ENCODE results near the gene ASB2. TPM values are rescaled to one million over a fixed set of nuclear protein-coding genes. Genes with fewer than 3 reads are reported as not detected.

The ASB2 gene
- total RNA-seq, 2 donors from 2014 or later: 10.3 to 17.4 TPM

DNA sequence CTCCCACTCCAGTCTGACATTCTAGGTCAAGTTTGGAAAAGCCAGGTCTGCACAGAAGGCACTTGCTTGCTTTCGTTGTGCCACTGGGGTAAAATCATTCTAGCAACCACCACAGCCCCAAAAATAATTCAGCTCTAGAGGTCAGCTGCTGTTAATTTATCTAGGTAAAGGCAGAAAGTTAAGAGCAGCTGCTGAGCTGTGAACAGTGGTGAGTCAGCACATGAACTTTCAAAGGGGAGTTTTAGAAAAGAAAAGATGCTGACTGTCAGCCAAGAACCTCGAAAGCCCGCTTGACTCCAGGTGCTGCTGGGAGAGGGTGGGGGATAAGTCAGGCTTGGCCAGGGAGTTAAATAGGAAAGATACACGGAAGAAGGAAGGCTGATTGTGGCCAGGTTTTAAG lies 33.4 kb upstream of the ASB2 start:
- intact Hi-C loops (cut with DNase I): loop anchor here (10.0 kb wide), 1 partner anchor 225 kb away; the partner anchor contains the start of gene PRIMA1
- H3K4me3 ChIP-seq: no peak overlapping the region
- no peaks in the 10 kb centered on the region for H3K27me3 ChIP-seq (replicated peaks; ENCODE audit: insufficient read depth)
- H3K27ac ChIP-seq: no peak overlapping the region
- no peaks in the 10 kb centered on the region for H3K9me3 ChIP-seq
- no peaks in the 10 kb centered on the region for H3K4me1 ChIP-seq (replicated peaks)
- no peaks in the 10 kb centered on the region for H3K36me3 ChIP-seq
- 14% methylated on average over 4 of the region's 4 CpGs for WGBS
- TF ChIP-seq POLR2A (IDR thresholded peaks at IDR 0.05) (no peak), CTCF (IDR thresholded peaks at IDR 0.05) (no peak), POLR2AphosphoS5 (IDR thresholded peaks at IDR 0.05) (no peak)
- DNase-seq (ENCODE audit: low spot score): no peak

- intact Hi-C loops (cut with DNase I): loop anchor here (10.0 kb wide), 1 partner anchor 223 kb away; the partner anchor contains the start of gene PRIMA1
- TF ChIP-seq CTCF (IDR thresholded peaks at IDR 0.05) (no peak), POLR2A (IDR thresholded peaks at IDR 0.05) (no peak), POLR2AphosphoS5 (IDR thresholded peaks at IDR 0.05) (no peak)
- H3K9me3 ChIP-seq: no peaks in the 10 kb centered on the region
- H3K27me3 ChIP-seq (replicated peaks; ENCODE audit: insufficient read depth): no peaks in the 10 kb centered on the region
- no peak overlapping the region for H3K4me3 ChIP-seq
- H3K4me1 ChIP-seq (replicated peaks): no peaks in the 10 kb centered on the region
- H3K36me3 ChIP-seq: no peaks in the 10 kb centered on the region
- no peak for DNase-seq (ENCODE audit: low spot score)
- 83% methylated on average over 3 of the region's 3 CpGs for WGBS
- H3K27ac ChIP-seq: no peak overlapping the region
Observed at GRCh38 chr14:94008234-94008633, 31.9 kb upstream of the ASB2 start.

DNA sequence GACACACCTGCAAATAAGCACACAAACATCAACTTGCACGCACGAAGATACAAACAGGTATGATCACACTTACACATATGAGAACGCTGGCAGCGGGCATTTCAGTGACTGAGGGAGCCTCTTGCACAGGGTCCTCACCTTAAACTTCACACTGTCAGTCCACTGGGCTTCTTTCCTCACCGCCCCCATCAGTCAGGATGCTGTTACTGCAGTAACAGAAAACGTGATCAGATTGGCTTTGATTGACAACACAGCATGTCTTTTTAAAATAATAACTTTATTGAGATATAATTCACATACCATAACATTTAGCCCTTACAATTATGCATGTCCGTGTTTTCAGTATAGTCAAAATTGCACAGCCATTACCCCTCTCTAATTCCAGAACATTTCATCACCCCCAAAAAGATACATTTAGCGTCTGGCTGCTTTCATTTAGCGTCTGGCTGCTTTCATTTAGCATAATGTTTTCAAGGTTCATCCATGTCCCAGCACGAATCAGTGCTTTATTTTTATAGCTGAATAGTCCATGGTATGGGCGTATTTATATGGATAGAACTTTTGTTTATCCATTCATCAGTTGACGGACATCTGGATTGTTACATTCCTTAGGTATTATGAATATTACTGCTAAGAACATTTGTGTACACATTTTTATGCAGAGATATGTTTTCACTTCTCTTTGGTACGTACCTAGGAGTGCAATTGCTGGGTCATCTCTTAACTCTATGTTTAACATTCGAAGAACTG lies 29.1 kb upstream of the ASB2 start:
- intact Hi-C loops (cut with DNase I): loop anchor here (10.0 kb wide), 1 partner anchor 221 kb away; the partner anchor contains the start of gene PRIMA1
- 43% methylated on average over 14 of the region's 14 CpGs for WGBS
- no peak for TF ChIP-seq POLR2A (IDR thresholded peaks at IDR 0.05)
- TF ChIP-seq CTCF (IDR thresholded peaks at IDR 0.05): no peak
- no peak for TF ChIP-seq POLR2AphosphoS5 (IDR thresholded peaks at IDR 0.05)

GRCh38 chr14:94004015-94004414 lies 27.6 kb upstream of the ASB2 start:
- H3K36me3 ChIP-seq: no peaks in the 10 kb centered on the region
- DNase-seq (ENCODE audit: low spot score): no peak
- TF ChIP-seq POLR2AphosphoS5 (IDR thresholded peaks at IDR 0.05) (no peak), CTCF (IDR thresholded peaks at IDR 0.05) (no peak), POLR2A (IDR thresholded peaks at IDR 0.05) (no peak)
- H3K9me3 ChIP-seq: no peaks in the 10 kb centered on the region
- intact Hi-C loops (cut with DNase I): loop anchor here (10.0 kb wide), 1 partner anchor 219 kb away; the partner anchor contains the start of gene PRIMA1
- H3K27ac ChIP-seq: no peak overlapping the region
- no peaks in the 10 kb centered on the region for H3K27me3 ChIP-seq (replicated peaks; ENCODE audit: insufficient read depth)
- no peak overlapping the region for H3K4me3 ChIP-seq
- H3K4me1 ChIP-seq (replicated peaks): no peaks in the 10 kb centered on the region
- 89% methylated on average over 8 of the region's 8 CpGs for WGBS

More for the DNA sequence above, 29.1 kb upstream of the ASB2 start:
- no peaks in the 10 kb centered on the region for H3K36me3 ChIP-seq
- no peaks in the 10 kb centered on the region for H3K9me3 ChIP-seq
- no peak overlapping the region for H3K4me3 ChIP-seq
- no peak for DNase-seq (ENCODE audit: low spot score)
- no peaks in the 10 kb centered on the region for H3K27me3 ChIP-seq (replicated peaks; ENCODE audit: insufficient read depth)
- no peaks in the 10 kb centered on the region for H3K4me1 ChIP-seq (replicated peaks)
- H3K27ac ChIP-seq: no peak overlapping the region

DNA sequence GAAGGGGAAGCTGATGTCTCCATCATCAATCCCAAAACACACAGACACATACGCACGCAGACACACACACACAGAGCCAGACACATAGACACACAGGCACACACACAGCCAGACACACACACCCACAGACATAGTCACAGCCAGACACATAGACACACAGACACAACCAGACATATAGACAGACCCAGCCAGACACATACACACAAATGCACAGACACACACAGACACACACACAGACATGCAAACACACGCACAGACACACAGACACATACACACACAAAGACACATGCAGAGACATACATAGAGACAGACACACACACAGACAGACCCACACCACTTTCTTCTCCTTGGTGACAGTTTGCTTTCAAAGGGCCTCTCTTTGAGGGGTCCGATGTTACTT lies 27.0 kb upstream of the ASB2 start:
- 98% methylated on average over 4 of the region's 4 CpGs for WGBS
- no peak for TF ChIP-seq CTCF (IDR thresholded peaks at IDR 0.05)
- no peak for TF ChIP-seq POLR2A (IDR thresholded peaks at IDR 0.05)
- no peak for TF ChIP-seq POLR2AphosphoS5 (IDR thresholded peaks at IDR 0.05)
- intact Hi-C loops (cut with DNase I): loop anchor here (10.0 kb wide), 1 partner anchor 219 kb away; the partner anchor contains the start of gene PRIMA1

More for the DNA sequence above, 27.0 kb upstream of the ASB2 start:
- no peaks in the 10 kb centered on the region for H3K36me3 ChIP-seq
- DNase-seq (ENCODE audit: low spot score): no peak
- H3K27me3 ChIP-seq (replicated peaks; ENCODE audit: insufficient read depth): no peaks in the 10 kb centered on the region
- no peaks in the 10 kb centered on the region for H3K4me1 ChIP-seq (replicated peaks)
- H3K27ac ChIP-seq: no peak overlapping the region
- H3K4me3 ChIP-seq: no peak overlapping the region
- H3K9me3 ChIP-seq: no peaks in the 10 kb centered on the region

All from prostate gland (tissue), 2 donors.